Astrocyte (in vitro differentiated cells and primary cell): ENCODE measurements around the gene IL21R. TPM values are rescaled to one million over a fixed set of nuclear protein-coding genes. Genes with fewer than 3 reads are reported as not detected.

Experiments
- DNase-seq: peaks from one replicate; pipeline ENCODE4 v3.0.0-alpha.2; 2010; ENCODE audit warnings: low read depth
- FAIRE-seq: peaks from 2 replicates; lab custom pipeline; 2011; peaks lifted over from hg19 to GRCh38; lab: Jason Lieb, UNC
- H2AFZ ChIP-seq: 2 replicates; pipeline ENCODE4 v1.6.0; 2012; ENCODE audit warnings: low read depth, low read length, inconsistent platforms
- H3K27ac ChIP-seq: 2 replicates; pipeline ENCODE4 v1.5.1; 2011; ENCODE audit warnings: low read depth, low read length, inconsistent platforms
- H3K27me3 ChIP-seq: 2 replicates; pipeline ENCODE4 v1.6.0; 2011; ENCODE audit warnings: low read length, inconsistent platforms; ENCODE audit not compliant: insufficient read depth
- H3K36me3 ChIP-seq: 2 replicates; pipeline ENCODE4 v1.5.1; 2011; ENCODE audit warnings: low read length, inconsistent platforms; ENCODE audit not compliant: insufficient read depth
- H3K4me1 ChIP-seq: 2 replicates; pipeline ENCODE4 v1.5.1; 2011; ENCODE audit warnings: low read length, inconsistent platforms; ENCODE audit not compliant: insufficient read depth
- H3K4me2 ChIP-seq: 2 replicates; pipeline ENCODE4 v1.6.0; 2012; ENCODE audit warnings: low read length, inconsistent platforms
- H3K4me3 ChIP-seq: 2 replicates; pipeline ENCODE4 v1.5.1; 2011; ENCODE audit warnings: low read depth, mild to moderate bottlenecking, low read length, inconsistent platforms; ENCODE audit not compliant: insufficient read depth
- H3K79me2 ChIP-seq: 2 replicates; pipeline ENCODE4 v1.6.0; 2012; ENCODE audit warnings: mild to moderate bottlenecking, low read length, inconsistent platforms; ENCODE audit not compliant: insufficient read depth
- H3K9ac ChIP-seq: 2 replicates; pipeline ENCODE4 v1.6.0; 2012; ENCODE audit warnings: mild to moderate bottlenecking, low read length, inconsistent platforms
- H3K9me3 ChIP-seq: 2 replicates; pipeline ENCODE4 v1.5.1; 2012; ENCODE audit warnings: low read depth, mild to moderate bottlenecking, low read length, inconsistent platforms; ENCODE audit not compliant: insufficient read depth
- H4K20me1 ChIP-seq: 2 replicates; pipeline ENCODE4 v1.6.0; 2012; ENCODE audit warnings: low read length, inconsistent platforms; ENCODE audit not compliant: insufficient read depth
- H3K27ac Mint-ChIP-seq: one replicate; pipeline ENCODE4 v1.8.0; 2021; ENCODE audit warnings: mild to moderate bottlenecking, mixed read lengths; ENCODE audit not compliant: unreplicated experiment
- H3K27me3 Mint-ChIP-seq: one replicate; pipeline ENCODE4 v1.8.0; 2021; ENCODE audit warnings: low read depth, mixed read lengths; ENCODE audit not compliant: unreplicated experiment
- H3K36me3 Mint-ChIP-seq: one replicate; pipeline ENCODE4 v1.8.0; 2021; ENCODE audit warnings: low read depth, mixed read lengths; ENCODE audit not compliant: unreplicated experiment
- H3K4me1 Mint-ChIP-seq: one replicate; pipeline ENCODE4 v1.8.0; 2021; ENCODE audit warnings: low read depth, mixed read lengths; ENCODE audit not compliant: unreplicated experiment
- H3K4me3 Mint-ChIP-seq: one replicate; pipeline ENCODE4 v1.8.0; 2021; ENCODE audit warnings: mild to moderate bottlenecking, moderate library complexity, mixed read lengths; ENCODE audit not compliant: unreplicated experiment
- H3K9me3 Mint-ChIP-seq: one replicate; pipeline ENCODE4 v1.8.0; 2021; ENCODE audit warnings: mild to moderate bottlenecking, mixed read lengths; ENCODE audit not compliant: unreplicated experiment
- CTCF ChIP-seq: IDR thresholded peaks from 2 replicates; pipeline ENCODE4 v1.5.1; 2011; ENCODE audit warnings: low read depth, mild to moderate bottlenecking, inconsistent platforms, low read length, moderate library complexity; ENCODE audit not compliant: insufficient read depth
- EZH2 ChIP-seq: IDR thresholded peaks from 2 replicates; pipeline ENCODE4 v1.6.1; 2012; ENCODE audit warnings: mild to moderate bottlenecking, low read length, inconsistent platforms; ENCODE audit not compliant: insufficient read depth
- total RNA-seq: library from RNA; stranded (reverse); gene quantifications from 2 replicates; pipeline ENCODE4 v1.2.1, GENCODE V29; 2021

The IL21R gene
- total RNA-seq, 1 donor from 2014 or later, result 1.8 TPM

GRCh38 chr16:27410761-27411160, 8.8 kb downstream of the IL21R start:
- H3K9ac ChIP-seq, result no peak overlapping the region
- no peaks in the 10 kb centered on the region for H3K36me3 ChIP-seq
- no peak for DNase-seq
- H3K79me2 ChIP-seq, result no peaks in the 10 kb centered on the region
- Mint-ChIP-seq H3K4me1 (peaks cover 27% of the 10 kb centered on the region), H3K27me3 (peaks cover 4% of the 10 kb centered on the region), H3K9me3 (peaks cover 2% of the 10 kb centered on the region), H3K36me3 (no peaks in the 10 kb centered on the region), H3K4me3 (no peak overlapping the region), H3K27ac (no peak overlapping the region)
- no peak overlapping the region for H2AFZ ChIP-seq
- H4K20me1 ChIP-seq, result no peaks in the 10 kb centered on the region
- H3K4me2 ChIP-seq, result no peak overlapping the region
- no peak overlapping the region for H3K27ac ChIP-seq
- no peak for FAIRE-seq
- no peaks in the 10 kb centered on the region for H3K27me3 ChIP-seq
- no peak for TF ChIP-seq EZH2
- no peak for TF ChIP-seq CTCF
- no peak overlapping the region for H3K4me3 ChIP-seq
- no peaks in the 10 kb centered on the region for H3K9me3 ChIP-seq
- peaks cover 7% of the 10 kb centered on the region for H3K4me1 ChIP-seq

DNA sequence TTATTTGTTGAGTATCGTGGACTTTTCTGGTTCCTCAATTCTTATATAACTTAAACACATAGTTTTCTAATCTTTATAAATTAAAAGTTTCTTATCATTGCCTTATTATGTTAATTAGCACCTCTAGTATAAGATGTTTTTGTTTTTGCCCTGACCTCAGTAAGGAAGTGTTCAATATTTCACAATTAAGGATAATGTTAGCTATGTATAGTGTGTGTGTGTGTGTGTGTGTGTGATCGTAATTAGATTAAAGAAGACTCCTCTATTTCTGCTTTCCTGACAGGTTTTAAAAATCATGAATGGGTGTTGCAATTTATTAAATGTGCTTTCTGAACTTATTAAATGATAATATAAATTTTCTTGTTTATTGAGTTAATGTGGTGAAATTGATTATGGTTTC, 12.0 kb downstream of the IL21R start:
- Histone ChIP-seq H3K4me1 (no peaks in the 10 kb centered on the region), H3K9me3 (no peaks in the 10 kb centered on the region), H2AFZ (no peak overlapping the region), H4K20me1 (no peaks in the 10 kb centered on the region), H3K27ac (no peak overlapping the region), H3K27me3 (no peaks in the 10 kb centered on the region), H3K4me2 (no peak overlapping the region), H3K79me2 (no peaks in the 10 kb centered on the region), H3K4me3 (no peak overlapping the region), H3K9ac (no peak overlapping the region), H3K36me3 (no peaks in the 10 kb centered on the region)
- TF ChIP-seq CTCF (no peak), EZH2 (no peak)
- no peak for FAIRE-seq
- Mint-ChIP-seq H3K27ac (no peak overlapping the region), H3K36me3 (no peaks in the 10 kb centered on the region), H3K4me3 (no peak overlapping the region), H3K9me3 (peaks cover 5% of the 10 kb centered on the region), H3K4me1 (no peaks in the 10 kb centered on the region), H3K27me3 (peaks cover 4% of the 10 kb centered on the region)
- no peak for DNase-seq

DNA sequence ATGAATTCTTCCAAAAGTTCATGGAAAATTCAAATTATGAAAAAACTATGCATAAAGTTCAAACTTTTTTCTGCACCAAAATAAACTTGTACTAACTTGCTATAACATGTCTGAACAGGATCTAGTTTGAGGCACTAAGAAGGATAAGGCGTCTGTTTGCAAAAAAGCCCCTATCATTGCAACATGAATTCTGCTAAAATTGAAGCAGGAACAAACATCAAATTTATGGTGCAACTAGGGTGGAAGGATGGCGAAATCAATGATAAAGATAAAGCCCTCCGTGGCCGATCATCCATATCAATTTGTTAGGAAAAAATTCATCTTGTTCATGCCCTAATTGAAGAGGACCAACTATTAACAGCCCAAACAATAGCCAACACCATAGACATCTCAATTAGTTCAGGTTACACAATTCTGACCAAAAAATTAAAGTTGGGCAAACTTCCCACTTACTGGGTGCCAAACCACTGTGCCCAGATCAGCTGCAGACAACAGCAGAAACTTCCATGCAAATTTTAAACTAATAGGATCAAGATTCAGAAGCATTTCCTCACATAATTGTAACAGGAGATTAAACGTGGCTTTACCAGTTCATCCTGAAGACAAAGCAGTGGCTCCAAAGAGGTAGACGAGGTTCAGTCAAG, 12.9 kb downstream of the IL21R start:
- Mint-ChIP-seq H3K9me3 (peaks cover 5% of the 10 kb centered on the region), H3K27me3 (peaks cover 4% of the 10 kb centered on the region), H3K27ac (no peak overlapping the region), H3K4me1 (no peaks in the 10 kb centered on the region), H3K36me3 (no peaks in the 10 kb centered on the region), H3K4me3 (no peak overlapping the region)
- Histone ChIP-seq H2AFZ (no peak overlapping the region), H3K79me2 (no peaks in the 10 kb centered on the region), H3K9me3 (no peaks in the 10 kb centered on the region), H3K9ac (no peak overlapping the region), H3K4me1 (no peaks in the 10 kb centered on the region), H3K27me3 (no peaks in the 10 kb centered on the region), H3K4me3 (no peak overlapping the region), H3K4me2 (no peak overlapping the region), H3K36me3 (no peaks in the 10 kb centered on the region), H3K27ac (no peak overlapping the region), H4K20me1 (no peaks in the 10 kb centered on the region)
- TF ChIP-seq CTCF (no peak), EZH2 (no peak)
- FAIRE-seq (no peak), DNase-seq (no peak)
